ENCODE data around the gene MBTD1. TPM values are rescaled to one million over a fixed set of nuclear protein-coding genes. Genes with fewer than 3 reads are reported as not detected.

Gene MBTD1
- total RNA-seq, 1 experiment from 2014 or later = 9.0 TPM

DNA sequence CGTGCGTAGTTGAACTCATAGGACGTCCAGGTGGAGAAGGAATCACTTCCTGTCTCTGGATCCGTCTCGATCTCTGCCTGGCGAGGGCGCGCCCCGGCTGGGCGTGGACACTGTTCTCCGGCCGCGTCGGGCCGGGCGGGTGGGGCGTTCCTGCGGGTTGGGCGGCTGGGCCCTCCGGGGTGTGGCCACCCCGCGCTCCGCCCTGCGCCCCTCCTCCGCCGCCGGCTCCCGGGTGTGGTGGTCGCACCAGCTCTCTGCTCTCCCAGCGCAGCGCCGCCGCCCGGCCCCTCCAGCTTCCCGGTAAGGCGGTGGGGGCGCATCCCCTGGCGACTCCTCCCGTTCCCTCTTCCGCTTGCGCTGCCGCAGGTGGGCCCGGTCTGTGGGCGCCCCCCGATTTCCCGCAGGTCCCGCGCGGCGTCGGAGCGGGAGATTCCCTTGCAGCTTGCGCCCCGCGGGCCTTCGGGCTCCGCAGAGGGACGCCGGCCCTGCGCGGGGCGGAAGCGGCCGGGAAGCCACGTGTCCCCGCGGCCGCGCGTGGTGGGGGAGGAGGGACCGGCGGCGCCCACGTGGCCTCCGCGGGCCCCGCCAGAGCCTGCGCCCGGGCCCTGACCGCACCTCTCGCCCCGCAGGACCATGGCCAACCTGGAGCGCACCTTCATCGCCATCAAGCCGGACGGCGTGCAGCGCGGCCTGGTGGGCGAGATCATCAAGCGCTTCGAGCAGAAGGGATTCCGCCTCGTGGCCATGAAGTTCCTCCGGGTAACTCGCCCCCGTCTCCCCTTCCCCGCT is 93.5 kb downstream of the MBTD1 start, which contains the start of gene NME2:
TSS of gene NME2 (plus strand) at position 214 of the 789 bp plus-strand sequence. CDS start at position 634, 420 bp downstream.
- peak; percentile 89 for DNase-seq (ENCODE audit: low read depth, low spot score)
- in situ Hi-C loops (cut with HindIII; ENCODE audit: low pct_unique_long_range_greater_than_20kb, low sequenced_read_pairs) = no loop called here

- in situ Hi-C loops (cut with HindIII; ENCODE audit: low pct_unique_long_range_greater_than_20kb, low sequenced_read_pairs) = no loop called here
- no peak for DNase-seq (ENCODE audit: low read depth, low spot score)
Measured at GRCh38 chr17:51165680-51166197, 94.1 kb downstream of the MBTD1 start.

- peak; percentile 20 for DNase-seq (ENCODE audit: low read depth, low spot score)
- in situ Hi-C loops (cut with HindIII; ENCODE audit: low pct_unique_long_range_greater_than_20kb, low sequenced_read_pairs) = no loop called here
Measured at GRCh38 chr17:51164911-51165679, 94.8 kb downstream of the MBTD1 start.

DNA sequence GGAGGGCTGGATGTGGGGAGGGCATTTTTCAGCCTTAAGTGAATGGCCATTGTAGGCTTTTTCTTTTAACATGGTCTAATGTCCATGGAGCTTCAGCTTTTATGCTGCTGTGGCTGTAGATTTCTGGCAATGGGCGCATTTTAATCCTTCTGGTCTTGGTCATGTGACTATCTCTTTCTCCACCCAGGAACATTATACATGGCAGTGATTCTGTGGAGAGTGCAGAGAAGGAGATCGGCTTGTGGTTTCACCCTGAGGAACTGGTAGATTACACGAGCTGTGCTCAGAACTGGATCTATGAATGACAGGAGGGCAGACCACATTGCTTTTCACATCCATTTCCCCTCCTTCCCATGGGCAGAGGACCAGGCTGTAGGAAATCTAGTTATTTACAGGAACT is 98.3 kb downstream of the MBTD1 start:
- in situ Hi-C loops (cut with HindIII; ENCODE audit: low pct_unique_long_range_greater_than_20kb, low sequenced_read_pairs) = no loop called here
- no peak for DNase-seq (ENCODE audit: low read depth, low spot score)

GRCh38 chr17:51159604-51160003 is 100.2 kb downstream of the MBTD1 start:
- no peak for DNase-seq (ENCODE audit: low read depth, low spot score)
- in situ Hi-C loops (cut with HindIII; ENCODE audit: low pct_unique_long_range_greater_than_20kb, low sequenced_read_pairs) = no loop called here

DNA sequence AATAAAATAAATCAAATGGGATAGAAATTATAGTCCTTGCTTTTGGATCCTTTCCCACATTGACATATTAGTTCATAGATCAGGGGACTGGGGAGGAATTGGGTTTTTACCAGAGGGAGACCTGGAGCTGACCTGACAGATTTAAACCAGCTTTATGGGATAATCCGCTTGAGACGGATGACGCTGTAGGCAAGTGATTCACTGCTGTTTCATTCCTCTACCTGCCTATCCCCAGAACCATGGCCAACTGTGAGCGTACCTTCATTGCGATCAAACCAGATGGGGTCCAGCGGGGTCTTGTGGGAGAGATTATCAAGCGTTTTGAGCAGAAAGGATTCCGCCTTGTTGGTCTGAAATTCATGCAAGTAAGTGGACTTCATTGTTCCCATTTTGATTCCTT is 104.4 kb downstream of the MBTD1 start:
- DNase-seq (ENCODE audit: low read depth, low spot score) = no peak
- in situ Hi-C loops (cut with HindIII; ENCODE audit: low pct_unique_long_range_greater_than_20kb, low sequenced_read_pairs) = no loop called here

- in situ Hi-C loops (cut with HindIII; ENCODE audit: low pct_unique_long_range_greater_than_20kb, low sequenced_read_pairs) = no loop called here
- DNase-seq (ENCODE audit: low read depth, low spot score) = no peak
Measured at GRCh38 chr17:51154176-51154575, 105.7 kb downstream of the MBTD1 start.

DNA sequence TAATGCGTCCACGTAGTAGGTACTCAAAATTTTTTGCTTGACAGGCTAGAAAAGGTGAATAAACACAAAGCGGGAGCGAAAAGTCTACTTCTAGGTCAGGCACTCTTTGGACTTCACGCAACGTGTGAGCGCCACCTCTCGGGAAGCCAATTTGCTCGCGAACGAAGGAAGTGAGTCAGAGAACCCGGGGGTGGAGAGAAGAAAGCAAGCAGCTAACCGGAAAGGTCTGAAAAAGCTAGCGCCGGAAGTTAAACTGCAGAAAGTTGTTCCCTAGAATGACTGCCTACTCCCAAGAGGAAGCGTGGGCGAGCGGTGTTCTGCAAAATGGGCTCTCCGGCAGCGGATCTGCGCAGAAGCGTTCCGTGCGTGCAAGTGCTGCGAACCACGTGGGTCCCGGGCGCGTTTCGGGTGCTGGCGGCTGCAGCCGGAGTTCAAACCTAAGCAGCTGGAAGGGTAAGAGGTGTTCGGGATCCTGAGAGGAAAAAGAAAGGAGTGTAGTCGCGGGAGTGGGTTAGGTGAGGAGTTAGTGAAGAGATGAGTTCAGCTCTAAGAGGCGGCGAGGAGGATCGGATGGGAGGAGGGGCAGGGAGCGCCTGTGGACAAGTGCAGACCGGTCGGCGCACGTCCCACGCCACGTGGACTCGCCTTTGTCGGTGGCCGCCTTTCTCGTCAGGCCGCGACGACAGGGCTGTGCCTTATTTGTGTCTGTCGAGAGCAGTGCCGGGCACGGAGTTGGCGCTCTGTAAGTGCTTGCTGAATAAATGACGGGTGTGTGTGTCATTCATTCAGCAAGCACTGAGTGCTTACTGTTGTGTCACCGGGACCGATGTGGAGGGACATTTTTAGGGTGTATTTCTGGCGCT is 106.4 kb downstream of the MBTD1 start, which contains the start of gene NME1:
TSS of gene NME1 (plus strand) at position 350 of the 863 bp plus-strand sequence. CDS start 2,096 bp downstream, outside the sequence.
- in situ Hi-C loops (cut with HindIII; ENCODE audit: low pct_unique_long_range_greater_than_20kb, low sequenced_read_pairs) = no loop called here
- DNase-seq (ENCODE audit: low read depth, low spot score) = peak; percentile 99

DNA sequence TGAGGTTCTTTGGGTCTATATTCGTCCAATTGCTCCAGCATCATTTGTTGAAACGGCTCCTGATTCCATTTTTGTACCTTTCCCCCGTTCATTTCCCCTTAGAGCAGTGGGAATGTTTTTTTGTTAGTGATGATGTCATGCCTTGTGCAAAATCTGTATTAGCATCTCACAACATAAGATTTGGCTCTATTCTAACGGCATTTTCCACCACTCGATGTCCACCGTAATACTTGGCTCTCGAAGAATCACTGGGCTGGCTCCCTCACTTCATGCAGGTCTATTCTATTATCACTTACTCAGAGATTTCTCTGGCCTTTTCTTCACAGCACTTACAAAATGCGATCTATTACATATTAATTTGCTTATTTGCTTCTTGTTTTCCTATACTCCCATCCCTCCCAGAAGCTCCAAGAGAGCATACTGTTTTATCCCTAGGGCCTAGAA is 107.1 kb downstream of the MBTD1 start:
- in situ Hi-C loops (cut with HindIII; ENCODE audit: low pct_unique_long_range_greater_than_20kb, low sequenced_read_pairs) = no loop called here
- peak; percentile 30 for DNase-seq (ENCODE audit: low read depth, low spot score)

DNA sequence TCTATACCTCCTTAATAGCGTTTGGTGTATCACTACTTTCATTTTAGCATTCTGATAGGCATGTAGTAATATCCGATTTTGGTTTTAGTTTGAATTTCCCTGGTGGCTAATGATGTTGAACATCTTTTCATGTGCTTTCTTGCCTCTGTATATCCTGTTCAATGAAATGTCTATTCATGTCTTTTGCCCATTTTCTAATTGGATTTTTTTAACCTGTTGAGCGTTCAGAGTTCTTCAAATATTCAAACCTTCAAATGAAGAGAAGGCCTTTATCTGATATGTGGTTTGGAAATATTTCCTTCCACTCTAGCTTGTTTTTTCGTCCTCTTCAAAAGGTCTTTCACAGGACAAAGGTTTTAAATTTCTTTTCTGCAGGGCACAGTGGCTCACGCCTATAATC is 108.9 kb downstream of the MBTD1 start:
- no peak for DNase-seq (ENCODE audit: low read depth, low spot score)
- in situ Hi-C loops (cut with HindIII; ENCODE audit: low pct_unique_long_range_greater_than_20kb, low sequenced_read_pairs) = no loop called here

DNA sequence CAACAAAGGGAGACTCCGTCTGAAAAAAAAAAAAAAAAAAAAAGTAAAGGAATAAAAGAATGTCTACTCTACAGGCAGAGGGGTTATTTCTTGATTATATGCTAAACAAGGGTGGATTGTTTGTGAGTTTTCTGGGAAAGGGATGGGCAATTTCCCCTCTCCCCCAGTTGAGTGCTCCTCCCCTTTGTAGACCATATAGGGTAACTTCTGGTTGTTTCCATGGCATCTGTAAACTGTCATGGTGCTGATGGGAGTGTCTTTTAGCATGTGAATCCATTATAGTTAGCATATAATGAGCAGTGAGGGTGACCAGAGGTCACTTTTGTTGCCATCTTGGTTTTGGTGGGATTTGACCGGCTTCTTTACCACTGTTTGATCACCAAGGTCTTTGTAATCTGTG is 110.7 kb downstream of the MBTD1 start:
- in situ Hi-C loops (cut with HindIII; ENCODE audit: low pct_unique_long_range_greater_than_20kb, low sequenced_read_pairs) = no loop called here
- no peak for DNase-seq (ENCODE audit: low read depth, low spot score)

- no peak for DNase-seq (ENCODE audit: low read depth, low spot score)
- in situ Hi-C loops (cut with HindIII; ENCODE audit: low pct_unique_long_range_greater_than_20kb, low sequenced_read_pairs) = no loop called here
Measured at GRCh38 chr17:51147650-51148049, 112.2 kb downstream of the MBTD1 start.

DNA sequence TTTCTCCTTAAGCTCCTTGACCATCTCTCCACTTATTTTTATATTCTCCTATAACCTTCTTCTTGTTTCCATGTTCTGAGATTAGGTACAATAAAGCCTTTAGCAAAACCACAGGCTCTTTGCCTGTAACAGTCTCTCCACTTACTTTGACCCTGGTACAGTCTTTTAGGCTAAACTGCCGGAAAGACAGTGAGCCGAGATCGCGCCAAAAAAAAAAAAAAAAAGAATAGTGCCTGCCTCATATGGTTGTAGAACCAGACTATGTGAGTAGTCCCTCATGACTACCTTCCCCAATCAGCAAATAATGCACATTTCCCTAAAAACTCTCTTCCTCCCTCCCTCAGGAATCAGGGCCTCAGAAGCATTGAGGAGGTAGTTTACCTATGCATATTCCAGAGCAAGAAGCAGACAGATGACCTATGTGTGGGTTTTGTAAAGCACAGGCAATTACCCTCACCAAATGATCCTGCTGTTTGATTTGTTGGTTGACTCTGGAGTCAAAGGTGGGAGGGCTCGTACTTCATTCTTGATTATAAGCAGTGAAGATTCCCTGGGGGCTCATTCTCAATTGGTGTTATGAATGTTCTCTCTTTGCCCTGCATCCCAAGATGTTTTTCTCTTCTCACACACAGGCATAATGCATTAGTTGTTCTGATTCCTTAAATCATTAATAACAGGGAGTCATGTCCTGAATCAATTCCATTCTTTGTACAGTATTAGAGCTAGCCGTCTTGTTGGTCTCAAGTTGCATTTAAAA is 115.4 kb downstream of the MBTD1 start:
- in situ Hi-C loops (cut with HindIII; ENCODE audit: low pct_unique_long_range_greater_than_20kb, low sequenced_read_pairs) = no loop called here
- peak; percentile 99 for DNase-seq (ENCODE audit: low read depth, low spot score)

GRCh38 chr17:51142597-51142996 is 117.3 kb downstream of the MBTD1 start:
- in situ Hi-C loops (cut with HindIII; ENCODE audit: low pct_unique_long_range_greater_than_20kb, low sequenced_read_pairs) = no loop called here
- DNase-seq (ENCODE audit: low read depth, low spot score) = no peak

DNA sequence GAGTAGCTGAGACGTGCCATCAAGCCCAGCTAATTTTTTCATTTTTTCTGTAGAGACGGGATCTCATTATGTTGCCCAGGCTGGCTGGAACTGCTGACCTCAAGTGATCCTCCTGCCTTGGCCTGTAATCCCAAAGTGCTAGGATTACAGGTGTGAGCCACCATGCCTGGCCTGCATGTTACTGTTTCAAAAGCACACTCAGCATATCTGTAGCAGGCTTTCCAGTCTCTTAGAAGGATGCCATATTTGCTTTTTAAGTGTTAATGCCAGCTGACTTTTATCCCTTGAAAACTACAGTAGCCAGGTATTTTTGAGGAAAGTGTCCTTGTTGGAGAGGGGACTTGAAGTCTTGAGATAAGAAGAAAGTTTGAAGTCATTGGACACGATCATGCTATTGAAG is 123.9 kb downstream of the MBTD1 start:
- DNase-seq (ENCODE audit: low read depth, low spot score) = no peak
- in situ Hi-C loops (cut with HindIII; ENCODE audit: low pct_unique_long_range_greater_than_20kb, low sequenced_read_pairs) = no loop called here

GRCh38 chr17:51133365-51133764 is 126.5 kb downstream of the MBTD1 start:
- DNase-seq (ENCODE audit: low read depth, low spot score) = peak; percentile 49
- in situ Hi-C loops (cut with HindIII; ENCODE audit: low pct_unique_long_range_greater_than_20kb, low sequenced_read_pairs) = no loop called here

DNA sequence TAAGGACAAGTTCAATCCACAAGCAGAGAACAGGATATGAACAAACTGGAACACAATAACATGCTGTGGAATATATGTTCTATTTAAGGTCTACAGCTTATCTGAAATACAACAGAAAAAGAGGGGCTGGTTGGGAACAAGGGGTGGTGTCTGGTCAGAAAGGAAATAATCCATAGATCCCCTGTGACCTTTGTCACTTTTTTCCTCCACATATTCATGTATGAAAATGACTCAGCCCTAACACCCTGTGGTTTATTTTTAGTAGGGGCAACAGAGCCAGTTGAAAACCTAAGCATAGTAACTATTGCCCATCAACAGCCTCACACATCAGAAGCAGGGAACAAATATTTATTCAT is 126.9 kb downstream of the MBTD1 start:
- DNase-seq (ENCODE audit: low read depth, low spot score) = no peak
- in situ Hi-C loops (cut with HindIII; ENCODE audit: low pct_unique_long_range_greater_than_20kb, low sequenced_read_pairs) = no loop called here
